Loucy (cell line): ENCODE results near the gene PDS5B.

Experiments
- CTCF ChIP-seq: fragments of 200-600 bp; sonication (generic); conservative IDR thresholded peaks from 2 replicates; pipeline ENCODE4 v1.5.1; 2014; ENCODE audit warnings: mild to moderate bottlenecking, antibody characterized with exemption, low read length
- EZH2phosphoT487 ChIP-seq: fragments of 200-600 bp; IDR thresholded peaks from 2 replicates; pipeline ENCODE4 v1.6.1; 2018; ENCODE audit warnings: antibody characterized with exemption, mild to moderate bottlenecking, moderate library complexity, borderline replicate concordance

DNA sequence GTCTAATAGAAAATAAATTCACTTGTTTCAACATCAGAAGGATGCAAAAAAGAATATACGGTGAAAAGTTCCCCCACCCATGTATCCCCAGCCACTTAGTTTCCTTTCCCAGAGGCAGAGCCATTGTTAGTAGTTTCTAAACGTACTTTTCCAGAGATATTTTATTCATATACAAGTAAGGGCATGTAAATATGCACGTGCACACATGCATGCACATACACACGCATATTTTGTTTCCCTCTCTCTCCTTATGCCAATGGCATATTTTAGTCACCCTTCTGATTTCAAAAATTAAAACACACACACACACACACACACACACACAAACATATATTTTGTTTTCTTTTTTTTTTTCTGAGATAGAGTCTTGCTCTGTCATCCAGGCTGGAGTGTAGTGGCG, 147.4 kb downstream of the PDS5B start:
- TF ChIP-seq CTCF (no peak), EZH2phosphoT487 (no peak)
